Neural progenitor cell (in vitro differentiated cells): ENCODE measurements around the gene COG2. TPM values are rescaled to one million over a fixed set of nuclear protein-coding genes. Genes with fewer than 3 reads are reported as not detected.

Experiments used
- DNase-seq: peaks from one replicate; pipeline ENCODE4 v3.0.0-alpha.2; 2016; ENCODE audit warnings: low spot score
- H2AFZ ChIP-seq: fragments of 200-600 bp; sonication (generic); replicated peaks from 2 replicates; pipeline ENCODE4 v1.6.1; 2016; ENCODE audit warnings: antibody characterized with exemption
- H3F3A ChIP-seq: fragments of 200-600 bp; sonication (generic); 2 replicates; pipeline ENCODE4 v1.6.1; 2016; ENCODE audit warnings: antibody characterized with exemption, low read depth
- H3K27ac ChIP-seq: fragments of 200-600 bp; sonication (generic); 2 replicates; pipeline ENCODE4 v1.5.1; 2016; ENCODE audit warnings: mild to moderate bottlenecking
- H3K27me3 ChIP-seq: fragments of 200-600 bp; sonication (generic); 2 replicates; pipeline ENCODE4 v1.6.1; 2016; ENCODE audit warnings: mild to moderate bottlenecking, moderate library complexity
- H3K36me3 ChIP-seq: fragments of 200-600 bp; sonication (generic); 2 replicates; pipeline ENCODE4 v1.5.1; 2016
- H3K4me1 ChIP-seq: fragments of 200-600 bp; sonication (generic); 2 replicates; pipeline ENCODE4 v1.6.1; 2016; ENCODE audit warnings: mixed run types
- H3K4me2 ChIP-seq: fragments of 200-600 bp; sonication (generic); 2 replicates; pipeline ENCODE4 v1.6.1; 2016
- H3K4me3 ChIP-seq: fragments of 200-600 bp; sonication (generic); 2 replicates; pipeline ENCODE4 v1.5.1; 2016
- H3K79me2 ChIP-seq: fragments of 200-600 bp; sonication (generic); 2 replicates; pipeline ENCODE4 v1.6.1; 2016; ENCODE audit warnings: low read depth
- H3K9ac ChIP-seq: fragments of 200-600 bp; sonication (generic); 2 replicates; pipeline ENCODE4 v1.6.1; 2016
- H3K9me3 ChIP-seq: fragments of 200-600 bp; sonication (generic); 2 replicates; pipeline ENCODE4 v1.5.1; 2016; ENCODE audit warnings: low read depth
- H4K20me1 ChIP-seq: fragments of 200-600 bp; sonication (generic); 2 replicates; pipeline ENCODE4 v1.6.1; 2016; ENCODE audit warnings: low read depth
- H3K27ac Mint-ChIP-seq: 3 replicates; pipeline ENCODE4 v1.8.0; 2021; ENCODE audit warnings: mixed read lengths
- H3K27me3 Mint-ChIP-seq: 2 replicates; pipeline ENCODE4 v1.8.0; 2022; ENCODE audit warnings: low read depth, mild to moderate bottlenecking, inconsistent platforms, moderate library complexity, mixed read lengths; ENCODE audit not compliant: insufficient read depth
- H3K36me3 Mint-ChIP-seq: 3 replicates; pipeline ENCODE4 v1.8.0; 2021; ENCODE audit warnings: mixed read lengths
- H3K4me1 Mint-ChIP-seq: 3 replicates; pipeline ENCODE4 v1.8.0; 2021; ENCODE audit warnings: mixed read lengths
- H3K4me3 Mint-ChIP-seq: 3 replicates; pipeline ENCODE4 v1.8.0; 2021; ENCODE audit warnings: mild to moderate bottlenecking, moderate library complexity, mixed read lengths
- H3K9me3 Mint-ChIP-seq: 3 replicates; pipeline ENCODE4 v1.8.0; 2020; ENCODE audit warnings: mixed read lengths
- CTCF ChIP-seq: fragments of 200-600 bp; sonication (generic); IDR thresholded peaks from 2 replicates; pipeline ENCODE4 v1.5.1; 2017; ENCODE audit warnings: antibody characterized with exemption, mild to moderate bottlenecking
- EZH2 ChIP-seq: fragments of 200-600 bp; sonication (generic); IDR thresholded peaks from 2 replicates; pipeline ENCODE4 v1.6.1; 2017; ENCODE audit warnings: antibody characterized with exemption, mild to moderate bottlenecking, moderate library complexity
- EZH2phosphoT487 ChIP-seq: fragments of 200-600 bp; sonication (generic); IDR thresholded peaks from 2 replicates; pipeline ENCODE4 v1.6.1; 2017; ENCODE audit warnings: antibody characterized with exemption
- total RNA-seq: library from RNA; depleted of rRNA; stranded (reverse); fragments of >200 nt; gene quantifications from 2 replicates; pipeline ENCODE4 v1.2.3, GENCODE V29; 2015; ENCODE audit warnings: low replicate concordance

Gene COG2
- total RNA-seq, 1 donor from 2014 or later = 38.9 TPM

GRCh38 chr1:230631477-230631876 lies 10.8 kb upstream of the COG2 start:
- Histone ChIP-seq H3K79me2 (no peaks in the 10 kb centered on the region), H3K4me1 (no peaks in the 10 kb centered on the region), H2AFZ (no peak overlapping the region), H4K20me1 (no peaks in the 10 kb centered on the region), H3K27ac (no peak overlapping the region), H3F3A (no peaks in the 10 kb centered on the region), H3K9ac (no peak overlapping the region), H3K4me3 (no peak overlapping the region), H3K36me3 (no peaks in the 10 kb centered on the region), H3K27me3 (no peaks in the 10 kb centered on the region), H3K4me2 (no peak overlapping the region), H3K9me3 (no peaks in the 10 kb centered on the region)
- Mint-ChIP-seq H3K36me3 (no peaks in the 10 kb centered on the region), H3K27ac (no peak overlapping the region), H3K27me3 (peaks cover 3% of the 10 kb centered on the region), H3K9me3 (peaks cover 2% of the 10 kb centered on the region), H3K4me3 (no peak overlapping the region), H3K4me1 (no peaks in the 10 kb centered on the region)
- DNase-seq = no peak
- TF ChIP-seq EZH2phosphoT487 = no peak
- TF ChIP-seq CTCF = no peak
- no peak for TF ChIP-seq EZH2

GRCh38 chr1:230632273-230632873 lies 9.9 kb upstream of the COG2 start:
- Histone ChIP-seq H3K4me3 (no peak overlapping the region), H3K4me2 (no peak overlapping the region), H3F3A (no peaks in the 10 kb centered on the region), H3K27ac (no peak overlapping the region), H3K9me3 (no peaks in the 10 kb centered on the region), H3K36me3 (no peaks in the 10 kb centered on the region), H4K20me1 (no peaks in the 10 kb centered on the region), H3K79me2 (no peaks in the 10 kb centered on the region), H3K4me1 (no peaks in the 10 kb centered on the region), H3K9ac (no peak overlapping the region), H2AFZ (peak overlapping the region; percentile 83), H3K27me3 (no peaks in the 10 kb centered on the region)
- TF ChIP-seq CTCF = peak; percentile 63
- no peak for TF ChIP-seq EZH2phosphoT487
- peak; percentile 70 for DNase-seq
- H3K9me3 Mint-ChIP-seq = peaks cover 2% of the 10 kb centered on the region
- peaks cover 3% of the 10 kb centered on the region for H3K27me3 Mint-ChIP-seq
- H3K36me3 Mint-ChIP-seq = no peaks in the 10 kb centered on the region
- no peaks in the 10 kb centered on the region for H3K4me1 Mint-ChIP-seq
- H3K4me3 Mint-ChIP-seq = no peak overlapping the region
- no peak overlapping the region for H3K27ac Mint-ChIP-seq

- H3K27me3 Mint-ChIP-seq = peaks cover 8% of the 10 kb centered on the region
- Histone ChIP-seq H3K4me2 (no peak overlapping the region), H3K27ac (no peak overlapping the region), H3K4me1 (no peaks in the 10 kb centered on the region), H2AFZ (no peak overlapping the region), H4K20me1 (no peaks in the 10 kb centered on the region), H3K36me3 (no peaks in the 10 kb centered on the region), H3K4me3 (no peak overlapping the region), H3F3A (no peaks in the 10 kb centered on the region), H3K9me3 (no peaks in the 10 kb centered on the region), H3K79me2 (no peaks in the 10 kb centered on the region), H3K27me3 (peaks cover 6% of the 10 kb centered on the region), H3K9ac (no peak overlapping the region)
- no peaks in the 10 kb centered on the region for H3K36me3 Mint-ChIP-seq
- peaks cover 2% of the 10 kb centered on the region for H3K9me3 Mint-ChIP-seq
- no peak overlapping the region for H3K4me3 Mint-ChIP-seq
- no peak for DNase-seq
- TF ChIP-seq CTCF (no peak), EZH2phosphoT487 (no peak), EZH2 (no peak)
- no peak overlapping the region for H3K27ac Mint-ChIP-seq
- H3K4me1 Mint-ChIP-seq = peaks cover 2% of the 10 kb centered on the region
Measured at GRCh38 chr1:230633469-230633868, 8.8 kb upstream of the COG2 start.
